ENCODE results near the gene ZP2.
"Not testable (repeated sequence)": the region's sequence is repeated elsewhere in the genome, so short reads cannot be mapped to it uniquely, and the experiment has no call there.

Gene ZP2

GRCh38 chr16:21153124-21153729 lies 58.1 kb downstream of the ZP2 start:
- FAIRE-seq = not testable (repeated sequence)

DNA sequence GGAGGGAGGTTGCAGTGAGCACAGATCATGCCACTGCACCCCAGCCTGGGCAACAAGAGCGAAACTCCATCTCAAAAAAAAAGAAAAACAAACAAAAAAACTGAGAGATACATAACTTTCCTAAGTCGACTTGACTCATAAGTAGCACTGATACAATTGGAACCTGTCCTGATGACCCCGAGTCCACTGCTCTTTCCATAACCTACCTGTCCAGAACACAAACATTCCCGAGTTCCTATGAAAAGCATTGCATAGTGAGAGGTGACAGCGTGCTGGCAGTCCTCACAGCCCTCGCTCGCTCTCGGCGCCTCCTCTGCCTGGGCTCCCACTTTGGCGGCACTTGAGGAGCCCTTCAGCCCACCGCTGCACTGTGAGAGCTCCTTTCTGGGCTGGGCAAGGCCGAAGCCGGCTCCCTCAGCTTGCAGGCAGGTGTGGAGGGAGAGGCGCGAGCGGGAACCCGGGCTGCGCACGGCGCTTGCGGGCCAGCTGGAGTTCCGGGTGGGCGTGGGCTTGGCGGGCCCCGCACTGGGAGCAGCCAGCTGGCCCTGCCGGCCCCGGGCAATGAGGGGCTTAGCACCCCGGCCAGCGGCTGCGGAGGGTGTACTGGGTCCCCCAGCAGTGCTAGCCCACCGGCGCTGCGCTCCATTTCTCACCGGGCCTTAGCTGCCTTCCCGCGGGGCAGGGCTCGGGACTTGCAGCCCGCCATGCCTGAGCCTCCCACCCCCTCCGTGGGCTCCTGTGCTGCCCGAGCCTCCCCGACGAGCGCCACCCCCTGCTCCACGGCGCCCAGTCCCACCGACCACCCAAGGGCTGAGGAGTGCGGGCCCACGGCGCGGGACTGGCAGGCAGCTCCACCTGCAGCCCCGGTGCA lies 59.0 kb downstream of the ZP2 start:
- not testable (repeated sequence) for FAIRE-seq; DNase-seq (ENCODE audit: insufficient read length, low spot score)

More at GRCh38 chr16:21153124-21153729, 58.1 kb downstream of the ZP2 start:
- DNase-seq (ENCODE audit: insufficient read length, low spot score) = not testable (repeated sequence)

DNA sequence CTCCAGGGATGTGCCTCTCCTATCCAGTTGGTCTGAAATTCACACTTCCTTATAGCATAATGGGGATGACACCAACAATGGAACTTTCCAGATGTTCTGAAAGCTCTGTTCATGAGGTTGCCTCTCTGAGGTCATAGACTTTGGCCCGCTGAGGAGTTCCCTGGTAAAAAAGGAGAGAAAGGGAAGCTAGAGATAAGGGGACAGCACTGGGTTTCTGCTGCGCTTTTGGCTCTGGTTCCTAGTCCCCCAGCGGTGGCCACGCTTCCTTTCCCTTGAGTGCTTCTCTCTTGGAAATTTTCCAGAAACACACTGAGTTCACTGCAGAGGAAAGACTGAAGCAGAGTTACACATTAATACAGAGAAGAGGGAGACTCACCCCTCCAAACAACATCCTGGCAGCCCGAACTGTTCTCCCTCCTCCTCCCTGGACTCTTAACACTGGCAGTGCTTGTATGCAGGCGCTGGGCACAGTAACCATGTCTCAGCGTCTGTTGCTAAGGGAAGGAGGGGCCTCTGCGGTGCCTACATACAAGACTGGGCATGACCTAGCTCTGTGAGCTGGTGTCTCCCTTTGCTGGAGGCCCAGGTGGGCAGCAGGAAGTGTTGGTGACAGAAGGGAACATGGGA lies 60.9 kb downstream of the ZP2 start, which contains the start of gene DNAH3:
DNAH3 (minus strand) TSS at position 472 of the 627 bp plus-strand sequence. CDS start 527 bp downstream, outside the sequence.
- FAIRE-seq (no peak), DNase-seq (ENCODE audit: insufficient read length, low spot score) (no peak)
